GM12892 (cell line): ENCODE measurements around the gene MIXL1.

ENCODE experiments used
- POLR2A ChIP-seq: IDR thresholded peaks from 2 replicates; pipeline ENCODE4 v1.6.1; 2011; ENCODE audit warnings: low read depth, low read length, control low read depth
- POLR2AphosphoS5 ChIP-seq: IDR thresholded peaks from 2 replicates; pipeline ENCODE4 v1.6.1; 2011; ENCODE audit warnings: low read depth, low read length, control low read depth

DNA sequence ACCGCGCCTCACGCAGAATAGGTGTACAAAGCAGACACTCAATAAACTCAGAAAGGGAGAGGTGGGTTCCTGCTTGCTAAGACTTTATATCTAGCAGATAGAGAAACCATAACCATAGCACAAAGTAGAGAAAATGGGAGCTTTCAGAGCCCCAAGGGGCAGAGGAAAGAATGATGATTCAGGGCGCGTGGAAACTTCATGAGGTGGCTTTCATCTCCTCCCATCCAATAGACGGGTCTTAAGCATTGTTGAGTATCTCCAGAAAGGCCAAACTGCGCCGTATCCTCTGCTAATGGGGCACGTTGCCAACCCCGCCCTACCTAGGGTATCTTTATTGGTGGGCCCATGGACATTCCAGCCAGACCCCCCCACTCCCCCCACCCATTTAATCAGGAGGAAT lies 778 bp upstream of the MIXL1 start:
- TF ChIP-seq POLR2AphosphoS5, result no peak
- no peak for TF ChIP-seq POLR2A
